Body of pancreas (tissue), 4 donors: Measurements from ENCODE around the gene THY1. TPM values are rescaled to one million over a fixed set of nuclear protein-coding genes. Genes with fewer than 3 reads are reported as not detected.
A peak's percentile ranks its signal among the peaks of the same experiment; 100 is the strongest.

Experiments
- ATAC-seq: fragments of 150-250 bp; one replicate; pipeline ENCODE4 v1.9.1; 2016
- DNase-seq, 4 donors: peaks; one replicate each; pipeline ENCODE4 v3.0.0-alpha.2; 2019
- H3K27ac ChIP-seq, 4 donors: fragments of 200-600 bp; sonication (generic); 1 replicate in 3 of 4; 2 replicates in 1 of 4; pipeline versions ENCODE4 v1.5.1 to v1.6.1; 2016 to 2019; ENCODE audit warnings: mild to moderate bottlenecking in 1 of 4, mixed read lengths in 1 of 4, moderate library complexity in 1 of 4
- H3K27me3 ChIP-seq, 2 donors: fragments of 200-600 bp; sonication (generic); one replicate each; pipeline ENCODE4 v1.6.0; 2016; ENCODE audit warnings: mild to moderate bottlenecking in 1 of 2
- H3K36me3 ChIP-seq, 2 donors: fragments of 200-600 bp; sonication (generic); replicated peaks in 1 of 2; 2 replicates each; pipeline ENCODE4 v1.5.1; 2016; ENCODE audit warnings: low read depth in 2 of 2; ENCODE audit not compliant: insufficient read depth in 1 of 2
- H3K4me1 ChIP-seq: fragments of 200-600 bp; sonication (generic); one replicate; pipeline ENCODE4 v1.6.0; 2016
- H3K4me3 ChIP-seq, 2 donors: fragments of 200-600 bp; sonication (generic); 1 replicate in 1 of 2; 2 replicates in 1 of 2; pipeline ENCODE4 v1.5.1; 2016 to 2019
- H3K9me3 ChIP-seq, 3 donors: fragments of 200-600 bp; sonication (generic); 1 replicate in 2 of 3; 2 replicates in 1 of 3; pipeline ENCODE4 v1.5.1; 2016
- POLR2A ChIP-seq, 3 donors: fragments of 450-650 bp; IDR thresholded peaks; one replicate each; pipeline ENCODE4 v1.6.1; 2016; ENCODE audit warnings: antibody characterized with exemption in 3 of 3, mild to moderate bottlenecking in 2 of 3
- WGBS, 2 donors: methylation state at CpG; one replicate each; pipeline ENCODE4 v1.1.5; 2017; 5-methylcytosine and 5-hydroxymethylcytosine counted together
- intact Hi-C: fragments of 100-400 bp; cut with DNase I; formaldehyde crosslinking; loops from one replicate; pipeline ENCODE4 v1.15.1; 2023
- total RNA-seq, 2 donors: library from RNA; depleted of rRNA; stranded (reverse); fragments of >200 nt; gene quantifications; one replicate each; pipeline ENCODE4 v1.1.0, GENCODE V29; 2016
- TF ChIP-seq, protein P1 (sequence below), 7 experiments: fragments of 450-650 bp in 4 of 7; fragments of 200-600 bp in 3 of 7; sonication (generic) in 3 of 7; IDR thresholded peaks; one replicate each; pipeline ENCODE4 v1.5.1; 2016 to 2019; ENCODE audit warnings: antibody characterized with exemption in 7 of 7

The THY1 gene
- total RNA-seq, 2 donors from 2014 or later, result 6.9 to 9.9 TPM

DNA sequence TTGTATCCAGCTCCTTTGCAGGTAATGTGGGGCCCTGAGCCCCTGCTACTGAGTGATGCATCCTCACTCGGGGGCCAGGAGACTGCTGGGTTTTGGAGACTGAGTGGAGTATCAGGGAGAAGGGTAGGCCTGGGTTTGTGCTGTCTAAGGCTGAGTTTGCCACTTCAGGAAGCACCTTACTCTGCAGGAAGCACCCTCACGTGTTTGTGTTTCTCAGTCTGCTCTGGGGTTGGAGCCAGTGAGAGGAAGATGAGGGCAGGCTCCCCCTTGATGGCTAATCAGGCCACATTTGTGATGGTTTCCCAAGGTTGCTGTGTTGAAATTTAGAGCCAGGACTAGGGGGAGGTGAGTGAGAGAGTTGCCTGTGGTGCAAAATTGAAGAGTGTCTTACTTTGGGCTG, 13.7 kb upstream of the THY1 start:
- Histone ChIP-seq H3K27ac (no peak overlapping the region), H3K4me3 (no peak overlapping the region), H3K9me3 (no peaks in the 10 kb centered on the region), H3K36me3 (no peaks in the 10 kb centered on the region), H3K27me3 (no peaks in the 10 kb centered on the region), H3K4me1 (no peaks in the 10 kb centered on the region)
- no peak for ATAC-seq
- DNase-seq, result no peak
- TF ChIP-seq POLR2A (IDR thresholded peaks at IDR 0.05), result no peak
- TF ChIP-seq, protein P1, sequence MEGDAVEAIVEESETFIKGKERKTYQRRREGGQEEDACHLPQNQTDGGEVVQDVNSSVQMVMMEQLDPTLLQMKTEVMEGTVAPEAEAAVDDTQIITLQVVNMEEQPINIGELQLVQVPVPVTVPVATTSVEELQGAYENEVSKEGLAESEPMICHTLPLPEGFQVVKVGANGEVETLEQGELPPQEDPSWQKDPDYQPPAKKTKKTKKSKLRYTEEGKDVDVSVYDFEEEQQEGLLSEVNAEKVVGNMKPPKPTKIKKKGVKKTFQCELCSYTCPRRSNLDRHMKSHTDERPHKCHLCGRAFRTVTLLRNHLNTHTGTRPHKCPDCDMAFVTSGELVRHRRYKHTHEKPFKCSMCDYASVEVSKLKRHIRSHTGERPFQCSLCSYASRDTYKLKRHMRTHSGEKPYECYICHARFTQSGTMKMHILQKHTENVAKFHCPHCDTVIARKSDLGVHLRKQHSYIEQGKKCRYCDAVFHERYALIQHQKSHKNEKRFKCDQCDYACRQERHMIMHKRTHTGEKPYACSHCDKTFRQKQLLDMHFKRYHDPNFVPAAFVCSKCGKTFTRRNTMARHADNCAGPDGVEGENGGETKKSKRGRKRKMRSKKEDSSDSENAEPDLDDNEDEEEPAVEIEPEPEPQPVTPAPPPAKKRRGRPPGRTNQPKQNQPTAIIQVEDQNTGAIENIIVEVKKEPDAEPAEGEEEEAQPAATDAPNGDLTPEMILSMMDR (IDR thresholded peaks at IDR 0.05), result no peak
- intact Hi-C loops, result no loop called here
- WGBS, 2 donors, result 60 to 64% methylated on average over 1 to 2 of the region's 2 CpGs

DNA sequence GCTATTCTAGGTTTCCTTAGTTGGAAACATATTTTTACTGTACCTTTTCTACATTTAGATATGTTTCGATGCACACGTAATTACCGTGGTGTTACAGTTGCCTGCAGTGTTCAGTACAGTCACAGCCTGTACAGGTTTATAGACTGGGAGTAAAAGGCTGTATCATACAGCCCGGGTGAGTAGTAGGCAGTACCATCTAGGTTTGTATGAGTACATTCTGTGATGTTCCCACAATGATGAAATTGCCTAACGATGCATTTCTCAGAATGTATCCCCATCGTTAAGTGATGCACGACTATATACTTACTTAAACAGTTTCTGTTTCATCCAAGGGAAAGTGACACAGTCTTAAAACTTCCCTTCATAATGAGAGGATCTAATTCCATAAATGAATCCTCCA, 13.1 kb upstream of the THY1 start:
- intact Hi-C loops, result no loop called here
- ATAC-seq, result no peak
- H3K36me3 ChIP-seq, result no peaks in the 10 kb centered on the region
- H3K27ac ChIP-seq, result no peak overlapping the region
- no peaks in the 10 kb centered on the region for H3K9me3 ChIP-seq
- H3K4me3 ChIP-seq, result no peak overlapping the region
- H3K4me1 ChIP-seq, result no peaks in the 10 kb centered on the region
- WGBS, 2 donors, result 80 to 86% methylated on average over 7 of the region's 7 CpGs
- no peak for DNase-seq
- H3K27me3 ChIP-seq, result no peaks in the 10 kb centered on the region
- no peak for TF ChIP-seq POLR2A (IDR thresholded peaks at IDR 0.05)
- TF ChIP-seq, protein P1 (IDR thresholded peaks at IDR 0.05), result no peak

DNA sequence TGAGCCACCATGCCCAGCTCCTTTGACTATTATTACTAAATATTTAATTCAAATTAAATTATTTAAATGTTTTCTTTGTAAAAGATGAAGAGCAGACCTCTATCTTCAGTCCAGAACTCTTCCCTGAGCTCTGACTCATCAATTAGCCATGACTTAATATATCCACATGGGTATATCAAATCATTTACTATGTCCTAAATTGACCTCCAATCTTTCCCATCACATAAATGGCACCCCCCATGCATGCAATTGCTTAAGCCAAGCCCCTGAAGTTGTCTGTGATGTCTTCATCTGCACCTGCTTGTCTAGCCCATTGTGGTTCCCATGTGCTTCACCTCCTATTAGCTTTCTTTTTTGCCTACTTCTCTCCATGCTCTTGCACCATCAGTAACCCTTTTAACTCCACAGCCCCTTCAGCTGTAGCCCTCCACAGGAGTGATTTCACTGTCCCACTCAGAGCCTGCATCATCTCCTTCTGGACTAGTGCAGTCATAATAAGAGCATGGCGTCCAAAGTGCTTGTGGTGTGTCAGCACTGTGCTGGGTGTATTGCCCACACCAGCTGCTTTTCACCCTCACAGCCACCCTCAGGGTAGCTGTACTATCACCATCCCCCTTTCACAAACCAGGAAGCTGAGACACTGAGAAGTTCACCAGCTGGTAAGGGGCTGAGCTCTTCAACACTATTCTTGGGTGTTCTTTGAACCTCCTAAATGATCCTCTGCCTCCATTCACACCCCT, 11.8 kb upstream of the THY1 start:
- ATAC-seq (no peak), DNase-seq (no peak)
- H3K4me1 ChIP-seq, result no peaks in the 10 kb centered on the region
- H3K9me3 ChIP-seq, result no peaks in the 10 kb centered on the region
- TF ChIP-seq POLR2A (IDR thresholded peaks at IDR 0.05), result no peak
- TF ChIP-seq, protein P1 (IDR thresholded peaks at IDR 0.05), result no peak
- no peak overlapping the region for H3K27ac ChIP-seq
- WGBS, 2 donors, result 67 to 94% methylated on average over 1 of the region's 1 CpG
- no peaks in the 10 kb centered on the region for H3K36me3 ChIP-seq
- intact Hi-C loops, result no loop called here
- H3K27me3 ChIP-seq, result no peaks in the 10 kb centered on the region
- H3K4me3 ChIP-seq, result no peak overlapping the region

DNA sequence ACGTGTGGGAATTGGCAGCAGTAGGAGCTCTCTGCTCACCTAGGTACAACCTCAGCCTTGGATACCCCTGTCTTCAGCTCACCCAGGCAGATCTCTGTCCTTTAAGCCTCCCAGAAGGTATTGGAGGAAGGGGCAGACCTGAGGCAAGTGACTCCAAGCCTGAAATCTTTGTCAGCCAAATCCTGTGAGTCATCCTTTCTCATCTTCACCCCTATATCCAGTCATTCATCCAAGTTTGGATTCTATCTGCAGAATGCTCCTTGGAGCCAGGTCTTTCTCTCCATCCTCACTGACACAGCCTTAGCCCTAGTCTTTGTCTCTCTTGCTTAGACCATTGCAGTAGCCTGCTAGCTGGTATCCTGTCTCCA, 10.4 kb upstream of the THY1 start:
- H3K27me3 ChIP-seq, result no peaks in the 10 kb centered on the region
- DNase-seq (no peak), ATAC-seq (no peak)
- H3K4me1 ChIP-seq, result no peaks in the 10 kb centered on the region
- TF ChIP-seq, protein P1 (IDR thresholded peaks at IDR 0.05), result no peak
- TF ChIP-seq POLR2A (IDR thresholded peaks at IDR 0.05), result no peak
- 25 to 29% methylated on average over 1 of the region's 1 CpG for WGBS, 2 donors
- peak overlapping the region in 1 of 4 donors; percentile 16 for H3K27ac ChIP-seq
- H3K9me3 ChIP-seq, result no peaks in the 10 kb centered on the region
- no peak overlapping the region for H3K4me3 ChIP-seq
- H3K36me3 ChIP-seq, result no peaks in the 10 kb centered on the region
- intact Hi-C loops, result no loop called here
